Measurements from ENCODE around the gene SHISA3. TPM values are rescaled to one million over a fixed set of nuclear protein-coding genes. Genes with fewer than 3 reads are reported as not detected.

The SHISA3 gene
- total RNA-seq, 1 donor from 2014 or later: not detected

- no peak for TF ChIP-seq CTCF (IDR thresholded peaks at IDR 0.05; ENCODE audit: insufficient read depth, low read length, severe bottlenecking)
- Histone ChIP-seq H3K27me3 (ENCODE audit: control insufficient read depth, insufficient read depth, low read length) (no peaks in the 10 kb centered on the region), H3K4me3 (ENCODE audit: low read depth, low read length) (no peak overlapping the region), H3K36me3 (ENCODE audit: control insufficient read depth, insufficient read depth, low read length) (no peaks in the 10 kb centered on the region)
- FAIRE-seq (no peak), DNase-seq (ENCODE audit: low read depth) (no peak)
Measured at GRCh38 chr4:42357325-42357724, 40.0 kb upstream of the SHISA3 start.

- FAIRE-seq (no peak), DNase-seq (ENCODE audit: low read depth) (no peak)
- TF ChIP-seq CTCF (IDR thresholded peaks at IDR 0.05; ENCODE audit: insufficient read depth, low read length, severe bottlenecking): no peak
- Histone ChIP-seq H3K27me3 (ENCODE audit: control insufficient read depth, insufficient read depth, low read length) (no peaks in the 10 kb centered on the region), H3K36me3 (ENCODE audit: control insufficient read depth, insufficient read depth, low read length) (no peaks in the 10 kb centered on the region), H3K4me3 (ENCODE audit: low read depth, low read length) (no peak overlapping the region)
Measured at GRCh38 chr4:42359711-42360110, 37.6 kb upstream of the SHISA3 start.

- Histone ChIP-seq H3K36me3 (ENCODE audit: control insufficient read depth, insufficient read depth, low read length) (no peaks in the 10 kb centered on the region), H3K27me3 (ENCODE audit: control insufficient read depth, insufficient read depth, low read length) (no peaks in the 10 kb centered on the region), H3K4me3 (ENCODE audit: low read depth, low read length) (no peak overlapping the region)
- DNase-seq (ENCODE audit: low read depth): no peak
- FAIRE-seq: no peak
- no peak for TF ChIP-seq CTCF (IDR thresholded peaks at IDR 0.05; ENCODE audit: insufficient read depth, low read length, severe bottlenecking)
Measured at GRCh38 chr4:42360256-42360669, 37.0 kb upstream of the SHISA3 start.

- H3K36me3 ChIP-seq (ENCODE audit: control insufficient read depth, insufficient read depth, low read length): no peaks in the 10 kb centered on the region
- TF ChIP-seq CTCF (IDR thresholded peaks at IDR 0.05; ENCODE audit: insufficient read depth, low read length, severe bottlenecking): no peak
- H3K4me3 ChIP-seq (ENCODE audit: low read depth, low read length): no peak overlapping the region
- DNase-seq (ENCODE audit: low read depth) (no peak), FAIRE-seq (no peak)
- H3K27me3 ChIP-seq (ENCODE audit: control insufficient read depth, insufficient read depth, low read length): no peaks in the 10 kb centered on the region
Measured at GRCh38 chr4:42361456-42361855, 35.8 kb upstream of the SHISA3 start.

- Histone ChIP-seq H3K36me3 (ENCODE audit: control insufficient read depth, insufficient read depth, low read length) (no peaks in the 10 kb centered on the region), H3K27me3 (ENCODE audit: control insufficient read depth, insufficient read depth, low read length) (no peaks in the 10 kb centered on the region), H3K4me3 (ENCODE audit: low read depth, low read length) (no peak overlapping the region)
- no peak for TF ChIP-seq CTCF (IDR thresholded peaks at IDR 0.05; ENCODE audit: insufficient read depth, low read length, severe bottlenecking)
- DNase-seq (ENCODE audit: low read depth) (no peak), FAIRE-seq (no peak)
Measured at GRCh38 chr4:42362591-42362990, 34.7 kb upstream of the SHISA3 start.

- FAIRE-seq (no peak), DNase-seq (ENCODE audit: low read depth) (no peak)
- H3K4me3 ChIP-seq (ENCODE audit: low read depth, low read length): no peak overlapping the region
- no peaks in the 10 kb centered on the region for H3K36me3 ChIP-seq (ENCODE audit: control insufficient read depth, insufficient read depth, low read length)
- H3K27me3 ChIP-seq (ENCODE audit: control insufficient read depth, insufficient read depth, low read length): no peaks in the 10 kb centered on the region
- no peak for TF ChIP-seq CTCF (IDR thresholded peaks at IDR 0.05; ENCODE audit: insufficient read depth, low read length, severe bottlenecking)
Measured at GRCh38 chr4:42363614-42364013, 33.7 kb upstream of the SHISA3 start.

All from bronchial epithelial cell (primary cell).